NCI-H345 (cell line): ENCODE data around the gene UBE2L6.

Experiments used
- DNase-seq: peaks from one replicate; lab custom pipeline; 2025; lab: John Stamatoyannopoulos, UW

Gene UBE2L6

DNA sequence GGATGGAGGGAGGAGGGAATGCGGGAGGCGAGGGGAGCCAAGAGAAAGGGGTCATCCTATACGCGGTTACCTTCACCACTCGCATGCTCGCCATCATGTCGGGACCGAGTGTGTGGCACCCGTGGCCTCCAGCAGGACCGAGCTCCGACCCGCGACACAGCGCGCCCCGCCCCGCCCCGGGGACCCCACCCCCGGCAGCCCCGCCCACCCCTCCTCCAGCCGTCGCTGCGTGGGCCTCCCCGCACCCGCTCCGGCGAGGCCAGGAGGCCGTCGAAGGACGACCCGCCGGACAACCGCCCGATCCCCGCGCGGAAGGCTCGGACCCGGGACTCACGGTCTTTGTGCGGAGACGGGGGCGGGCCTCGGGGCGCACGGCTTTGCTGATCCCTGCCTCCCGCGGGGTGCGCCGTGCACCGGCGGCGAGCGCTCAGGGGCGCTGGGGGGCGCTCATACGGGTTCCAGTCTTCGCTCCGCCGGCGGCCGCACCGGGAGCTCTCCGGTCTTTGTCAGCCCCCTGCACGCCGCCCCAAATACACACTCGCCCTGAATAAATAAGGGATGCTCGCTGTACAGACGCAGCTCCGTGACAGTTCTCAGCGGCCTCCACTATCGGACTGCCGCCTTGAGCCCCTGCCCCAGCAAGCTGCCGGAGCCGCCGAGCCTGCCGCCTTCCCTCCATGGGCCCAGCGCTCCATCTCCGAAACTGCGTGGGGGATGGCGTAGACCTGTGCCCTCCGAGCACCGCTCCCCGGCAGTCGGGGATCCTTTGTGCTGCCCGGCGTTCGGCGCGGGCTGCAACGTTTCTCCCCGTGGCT lies at the start of gene UBE2L6:
UBE2L6 (minus strand) TSS at position 158 of the 815 bp plus-strand sequence; CDS start at position 97, 61 bp downstream.
- DNase-seq, result peak; percentile 61

DNA sequence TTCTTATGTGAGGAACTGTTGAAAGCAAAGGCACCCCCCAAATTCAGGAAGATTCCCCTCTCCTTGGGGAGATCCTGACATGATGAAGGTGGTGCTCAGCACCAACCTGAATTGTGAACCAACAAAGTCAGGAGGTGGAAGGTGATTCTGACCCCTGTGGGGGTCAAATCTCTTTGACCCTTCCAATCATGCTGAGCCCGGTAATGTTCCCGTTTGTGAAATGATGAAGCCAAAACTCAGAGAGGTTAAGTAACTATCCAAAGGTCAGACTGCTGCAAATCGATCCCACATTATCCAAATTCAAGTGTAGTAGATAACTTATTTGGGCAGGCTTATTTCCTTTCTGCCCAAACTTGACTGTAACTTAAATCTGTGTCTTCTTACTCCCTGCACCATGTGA lies 49.1 kb upstream of the UBE2L6 start:
- no peak for DNase-seq

DNA sequence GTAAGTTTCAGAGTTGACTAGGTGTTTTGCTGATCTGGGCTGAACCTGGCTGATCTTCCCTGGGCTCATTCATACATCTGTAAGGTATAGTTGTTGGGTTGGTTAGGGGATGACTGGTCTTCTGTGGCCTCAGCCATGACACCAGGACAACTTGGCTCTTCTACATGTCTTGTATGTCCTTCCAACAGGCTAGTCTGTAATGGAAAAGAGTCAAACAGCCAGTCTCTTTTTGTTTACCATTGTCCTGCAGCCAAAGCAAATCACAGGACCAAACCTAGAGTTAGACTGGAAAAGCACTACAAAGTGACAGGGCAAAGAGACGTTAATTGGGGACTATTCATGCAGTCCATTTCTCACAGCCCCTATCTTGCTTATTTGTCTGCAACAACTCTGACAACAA lies 47.8 kb upstream of the UBE2L6 start:
- DNase-seq, result no peak

DNA sequence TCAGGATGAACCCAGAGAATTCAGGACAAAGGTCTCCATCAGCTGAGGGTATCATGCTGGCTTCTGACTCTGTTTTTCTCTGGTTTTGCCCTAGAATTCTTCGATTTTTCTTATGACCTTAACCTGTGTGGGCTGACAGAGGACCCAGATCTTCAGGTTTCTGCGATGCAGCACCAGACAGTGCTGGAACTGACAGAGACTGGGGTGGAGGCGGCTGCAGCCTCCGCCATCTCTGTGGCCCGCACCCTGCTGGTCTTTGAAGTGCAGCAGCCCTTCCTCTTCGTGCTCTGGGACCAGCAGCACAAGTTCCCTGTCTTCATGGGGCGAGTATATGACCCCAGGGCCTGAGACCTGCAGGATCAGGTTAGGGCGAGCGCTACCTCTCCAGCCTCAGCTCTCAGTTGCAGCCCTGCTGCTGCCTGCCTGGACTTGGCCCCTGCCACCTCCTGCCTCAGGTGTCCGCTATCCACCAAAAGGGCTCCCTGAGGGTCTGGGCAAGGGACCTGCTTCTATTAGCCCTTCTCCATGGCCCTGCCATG lies 46.8 kb upstream of the UBE2L6 start:
- DNase-seq, result no peak

DNA sequence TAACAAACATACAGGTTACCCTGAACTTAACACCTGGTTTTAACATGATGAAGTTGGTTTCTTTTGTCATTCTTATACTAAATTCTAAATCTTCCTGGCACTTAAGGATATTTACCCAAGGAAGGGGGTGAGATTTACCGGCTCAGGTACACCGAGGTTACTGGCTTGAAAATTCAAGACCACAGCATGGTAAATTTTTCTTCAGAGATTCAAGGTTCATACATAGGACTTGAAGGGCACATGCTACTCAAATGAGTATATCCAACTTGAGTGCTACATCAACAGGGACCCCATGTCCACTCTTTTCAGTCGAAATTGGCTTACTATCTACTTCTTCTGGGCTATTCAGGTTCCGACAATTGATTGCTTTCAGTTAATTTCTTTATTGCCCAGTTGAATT lies 42.7 kb upstream of the UBE2L6 start:
- no peak for DNase-seq

DNA sequence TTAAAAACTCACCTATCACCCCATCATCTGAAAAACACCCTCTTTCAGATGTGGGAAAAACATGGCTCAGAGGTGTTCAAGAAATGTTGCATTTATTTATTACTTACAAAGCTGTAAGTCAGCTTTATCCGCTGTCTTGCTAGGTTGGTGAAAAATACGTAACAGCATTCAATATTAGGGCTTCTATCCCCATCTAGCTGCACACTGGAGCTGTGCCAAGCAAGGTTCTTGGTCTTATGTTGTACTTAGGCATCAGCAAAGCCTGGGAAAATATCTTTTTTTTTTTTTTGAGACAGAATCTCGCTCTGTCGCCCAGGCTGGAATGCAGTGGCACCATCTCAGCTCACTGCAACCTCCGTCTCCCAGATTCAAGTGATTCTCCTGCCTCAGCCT lies 37.6 kb upstream of the UBE2L6 start:
- no peak for DNase-seq

DNA sequence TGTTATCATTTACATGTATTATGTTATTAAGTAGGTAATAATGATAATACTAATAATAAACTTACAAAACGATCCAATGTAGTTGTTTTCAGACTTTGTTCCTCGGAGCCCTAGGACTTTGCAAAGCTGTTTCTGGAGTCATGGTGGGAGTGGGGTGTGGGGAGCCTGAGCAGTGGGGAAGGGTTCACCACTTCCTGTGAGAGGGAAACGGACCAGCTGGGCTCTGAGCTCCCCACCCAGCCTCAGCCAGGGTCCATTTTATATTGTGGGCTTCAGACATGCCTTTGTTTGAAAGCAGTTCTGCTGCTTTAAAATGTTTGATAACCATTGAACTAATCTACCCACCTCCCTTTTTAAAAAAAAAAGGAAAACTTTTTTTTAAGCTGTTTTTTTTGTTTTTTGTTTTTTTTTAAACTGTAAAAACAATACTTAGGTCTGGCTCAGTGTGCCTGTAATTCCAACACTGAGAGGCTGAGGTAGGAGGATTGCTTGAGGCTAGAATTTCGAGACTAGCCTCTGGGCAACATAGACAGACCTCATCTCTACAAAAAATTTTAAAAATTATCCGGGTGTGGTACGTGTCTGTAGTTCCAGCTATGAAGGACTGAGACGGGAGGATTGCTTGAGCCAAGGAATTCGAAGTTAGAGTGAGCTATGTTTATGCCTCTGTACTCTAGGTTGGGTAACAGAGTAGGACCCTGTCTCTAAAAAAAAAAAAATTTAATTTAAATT lies 37.0 kb upstream of the UBE2L6 start:
- DNase-seq, result no peak

DNA sequence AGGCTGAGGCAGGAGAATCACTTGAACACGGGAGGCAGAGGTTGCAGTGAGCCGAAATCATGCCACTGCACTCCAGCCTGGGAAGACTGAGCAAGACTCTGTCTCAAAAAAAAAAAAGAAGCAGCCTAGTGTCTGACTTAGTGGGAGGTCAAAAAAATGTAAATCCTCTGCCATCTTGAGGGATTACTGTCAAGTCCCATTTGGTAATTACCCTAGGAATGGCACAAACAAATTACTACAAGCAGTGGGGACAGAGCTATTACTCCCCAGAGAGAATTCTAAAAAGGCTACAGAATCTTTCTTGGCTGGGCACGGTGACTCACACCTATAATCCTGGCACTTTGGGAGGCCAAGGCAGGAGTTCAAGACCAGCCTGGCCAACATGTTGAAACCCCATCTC lies 33.8 kb upstream of the UBE2L6 start:
- no peak for DNase-seq

DNA sequence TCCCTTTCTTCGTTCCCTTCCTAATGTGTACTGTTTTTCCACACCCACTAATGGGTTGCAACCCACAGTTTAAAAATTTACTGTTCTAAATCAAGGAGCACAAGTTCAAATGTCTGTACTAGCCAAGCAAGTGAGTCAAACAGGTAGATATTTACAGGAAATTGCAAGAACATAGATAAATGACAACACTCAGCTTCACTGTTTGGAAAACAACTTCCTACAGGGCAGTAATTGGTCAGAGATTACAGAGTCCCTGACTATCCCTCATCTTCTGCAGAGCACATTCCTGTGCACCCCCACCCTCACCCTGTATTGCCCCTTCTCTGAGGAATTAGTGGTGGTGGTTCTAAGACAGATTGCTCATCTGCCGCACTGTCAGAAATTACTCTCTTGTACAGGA lies 31.9 kb upstream of the UBE2L6 start:
- no peak for DNase-seq

DNA sequence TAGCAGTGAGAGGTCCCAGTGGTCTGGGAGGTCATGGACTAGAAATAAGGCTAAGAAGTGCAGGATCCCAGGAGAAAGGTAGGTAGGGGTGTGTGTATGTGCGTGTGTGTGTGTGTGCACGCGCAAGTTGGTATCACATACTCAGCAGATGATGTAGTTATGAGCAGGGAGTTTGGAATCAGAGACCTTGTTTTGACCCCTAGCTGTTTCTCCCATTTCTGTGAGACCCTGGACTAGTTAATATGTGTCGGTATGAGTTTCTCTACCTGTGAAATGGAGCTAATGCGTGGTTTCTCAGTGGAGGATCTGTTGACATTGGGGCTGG lies 31.3 kb upstream of the UBE2L6 start:
- DNase-seq, result no peak

DNA sequence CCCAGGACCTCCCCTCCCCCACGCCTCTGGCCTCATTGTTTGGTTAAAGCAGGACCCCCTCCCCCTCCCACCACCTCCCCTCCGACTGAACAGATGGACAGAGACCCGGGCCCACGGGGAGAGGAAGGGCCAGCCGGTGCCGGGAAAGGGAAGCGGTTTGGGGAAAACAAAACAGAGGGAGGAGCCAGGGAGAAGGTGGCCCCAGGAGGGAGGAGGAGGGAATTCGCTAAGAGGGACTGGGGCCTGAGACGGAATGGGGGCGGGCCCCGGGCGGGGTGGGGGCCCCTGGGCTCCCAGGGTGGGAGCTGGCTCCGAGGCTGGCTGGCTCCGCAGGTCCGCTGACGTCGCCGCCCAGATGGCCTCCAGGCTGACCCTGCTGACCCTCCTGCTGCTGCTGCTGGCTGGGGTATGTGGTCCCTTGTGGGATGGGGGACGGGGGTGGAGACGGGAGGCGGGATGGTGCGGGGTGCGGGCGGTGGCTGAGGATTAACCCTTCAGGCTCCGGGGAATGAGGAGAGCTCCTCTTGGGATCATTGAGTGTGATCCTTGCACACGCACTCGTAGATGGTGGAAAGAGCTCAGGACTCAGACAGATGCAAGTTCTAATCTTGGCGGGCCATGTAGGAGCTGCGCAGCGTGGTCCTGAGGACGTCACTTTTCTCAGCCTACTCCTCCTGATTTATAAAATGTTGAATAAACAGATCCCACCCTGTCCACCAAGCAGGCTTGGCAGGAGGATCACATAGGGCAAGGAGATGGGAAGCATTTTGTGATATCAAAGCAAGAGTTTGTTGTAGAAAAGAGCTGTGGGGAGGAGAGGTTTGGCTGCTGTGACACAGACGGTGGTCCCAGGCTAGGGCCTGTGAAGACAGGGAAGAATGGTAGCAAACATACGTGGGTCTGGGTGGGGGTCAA lies 30.7 kb upstream of the UBE2L6 start:
- DNase-seq, result no peak

DNA sequence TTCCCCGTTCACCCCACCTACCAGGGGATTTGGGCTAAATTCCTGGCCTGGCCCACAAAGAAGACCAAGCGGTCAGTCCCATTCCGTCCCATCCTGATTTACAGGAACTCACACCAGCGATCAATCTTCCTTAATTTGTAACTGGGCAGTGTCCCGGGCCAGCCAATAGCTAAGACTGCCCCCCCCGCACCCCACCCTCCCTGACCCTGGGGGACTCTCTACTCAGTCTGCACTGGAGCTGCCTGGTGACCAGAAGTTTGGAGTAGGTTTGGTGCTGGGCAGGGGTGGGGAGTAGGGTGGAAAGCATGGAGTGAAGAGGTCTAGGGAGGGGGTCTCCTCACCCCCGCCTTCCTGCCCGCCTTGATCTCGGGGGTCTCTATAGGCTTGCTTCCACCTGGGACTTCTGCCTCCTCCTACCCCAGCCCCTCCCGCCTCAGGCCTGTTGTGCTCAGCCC lies 30.0 kb upstream of the UBE2L6 start, which contains the start of gene SERPING1:
SERPING1 (plus strand) TSS at position 225 of the 455 bp plus-strand sequence. CDS start 586 bp downstream, outside the sequence.
- no peak for DNase-seq

DNA sequence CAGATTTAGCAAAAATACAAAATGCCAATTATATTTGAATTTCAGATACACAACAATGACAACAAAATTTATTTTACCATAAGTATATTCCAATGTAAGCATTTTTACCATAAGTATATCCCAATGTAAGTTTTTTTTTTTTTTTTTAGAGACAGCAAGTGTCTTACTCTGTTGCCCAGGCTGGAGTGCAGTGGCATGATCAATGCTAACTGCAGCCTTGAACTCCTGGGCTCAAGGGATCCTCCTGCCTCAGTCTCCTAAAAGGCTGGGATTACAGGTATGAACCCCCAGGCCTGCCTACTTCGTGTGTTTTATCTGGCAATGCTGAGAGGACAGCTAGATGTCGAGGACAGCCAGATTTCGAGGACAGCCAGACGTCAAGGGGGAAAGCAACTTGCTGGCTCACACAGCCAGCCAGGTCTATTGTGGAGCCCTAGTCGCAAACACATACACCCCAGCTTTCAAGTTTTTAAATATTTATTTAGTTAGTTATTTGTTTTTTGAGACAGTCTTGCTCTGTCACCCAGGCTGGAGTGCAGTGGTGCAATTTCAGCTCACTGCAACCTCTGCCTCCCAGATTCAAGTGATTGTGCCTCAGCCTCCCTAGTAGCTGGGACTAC lies 28.9 kb upstream of the UBE2L6 start:
- no peak for DNase-seq

DNA sequence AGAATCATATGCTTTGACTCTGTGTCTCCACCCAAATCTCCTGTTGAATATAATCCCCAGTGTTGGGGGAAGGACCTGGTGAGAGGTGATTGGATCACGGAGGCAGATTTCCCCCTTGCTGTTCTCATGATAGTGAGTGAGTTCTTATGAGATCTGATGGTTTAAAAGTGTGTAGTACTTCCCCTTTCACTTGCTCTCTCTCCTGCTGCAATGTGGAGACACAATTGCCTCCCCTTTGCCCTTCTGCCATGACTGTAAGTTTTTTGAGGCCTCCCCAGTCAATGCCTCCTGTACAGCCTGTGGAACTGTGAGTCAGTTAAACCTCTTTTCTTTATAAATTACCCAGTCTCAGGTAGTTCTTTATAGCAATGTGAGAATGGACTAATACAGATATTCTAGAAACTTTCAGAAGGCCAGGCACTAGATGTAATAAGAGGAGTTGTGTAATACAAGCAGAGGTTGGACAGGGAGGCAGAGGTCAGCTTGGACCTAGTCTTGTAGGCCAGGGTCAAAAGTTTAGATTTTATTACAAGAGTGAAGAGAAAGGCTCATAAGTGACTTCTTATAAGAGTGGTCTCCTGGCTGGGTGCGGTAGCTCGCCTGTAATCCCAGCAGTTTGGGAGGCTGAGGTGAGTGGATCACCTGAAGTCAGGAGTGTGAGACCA lies 20.7 kb upstream of the UBE2L6 start:
- no peak for DNase-seq

DNA sequence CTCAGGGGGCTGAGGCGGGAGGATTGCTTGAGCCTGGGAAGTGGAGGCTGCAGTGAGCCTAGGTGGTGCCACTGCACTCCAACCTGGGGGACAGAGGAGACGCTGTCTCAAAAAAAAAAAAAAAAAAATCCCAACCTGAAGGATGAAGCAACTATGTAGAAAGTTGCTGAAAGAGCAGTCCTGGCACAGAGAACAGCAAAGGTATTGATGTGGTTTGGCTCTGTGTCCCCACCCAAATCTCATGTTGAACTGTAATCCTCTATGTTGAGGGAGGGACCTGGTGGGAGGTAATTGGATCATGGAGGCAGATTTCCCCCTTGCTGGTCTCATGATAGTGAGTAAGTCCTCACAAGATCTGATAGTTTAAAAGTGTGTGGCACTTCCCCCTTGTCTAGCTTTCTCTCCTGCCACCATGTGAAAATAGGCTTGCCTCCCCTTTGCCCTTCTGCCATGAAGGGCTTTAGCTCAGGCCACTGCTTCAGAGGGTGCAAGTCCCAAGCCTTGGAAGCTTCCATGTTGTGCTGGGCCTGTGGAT lies 19.3 kb upstream of the UBE2L6 start:
- DNase-seq, result no peak

DNA sequence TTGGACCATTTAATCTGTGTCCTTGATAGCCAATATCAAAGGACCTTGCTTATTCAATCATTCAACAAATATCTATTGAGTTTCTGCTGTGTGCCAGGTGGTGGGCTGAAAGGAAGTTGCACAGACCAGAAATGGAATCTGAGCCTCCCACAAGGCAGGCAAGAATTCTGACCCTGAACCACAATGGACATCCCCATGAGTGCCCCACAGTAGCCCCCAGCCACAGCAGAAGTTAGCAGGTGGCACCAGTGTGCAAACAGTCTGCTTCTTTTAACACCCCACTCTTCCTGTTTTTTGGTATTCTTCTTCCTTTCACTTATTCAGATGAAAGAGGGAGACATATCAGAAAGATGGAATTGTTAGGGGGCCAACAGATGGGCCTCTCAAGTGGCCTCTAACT lies 17.8 kb upstream of the UBE2L6 start:
- no peak for DNase-seq

DNA sequence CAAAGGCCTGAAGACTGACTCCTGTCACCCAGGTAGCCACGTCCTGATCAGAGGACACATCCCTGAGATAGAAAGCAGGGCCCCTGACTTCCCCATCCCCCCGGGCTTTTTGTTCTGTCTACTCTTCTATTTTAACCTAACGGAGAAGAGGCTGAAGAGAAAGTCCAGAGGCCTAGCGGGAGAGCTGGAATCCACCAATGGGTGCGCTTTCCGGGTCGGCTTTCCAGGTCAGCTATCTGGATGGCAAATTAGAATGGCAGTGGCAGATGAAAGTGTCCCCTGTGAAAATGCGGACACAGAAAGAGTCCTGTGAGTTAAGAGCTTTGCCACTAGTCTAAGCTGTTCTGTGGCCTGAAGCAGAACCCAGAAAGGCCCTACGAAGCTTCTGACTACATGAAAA lies 16.9 kb upstream of the UBE2L6 start:
- DNase-seq, result no peak

DNA sequence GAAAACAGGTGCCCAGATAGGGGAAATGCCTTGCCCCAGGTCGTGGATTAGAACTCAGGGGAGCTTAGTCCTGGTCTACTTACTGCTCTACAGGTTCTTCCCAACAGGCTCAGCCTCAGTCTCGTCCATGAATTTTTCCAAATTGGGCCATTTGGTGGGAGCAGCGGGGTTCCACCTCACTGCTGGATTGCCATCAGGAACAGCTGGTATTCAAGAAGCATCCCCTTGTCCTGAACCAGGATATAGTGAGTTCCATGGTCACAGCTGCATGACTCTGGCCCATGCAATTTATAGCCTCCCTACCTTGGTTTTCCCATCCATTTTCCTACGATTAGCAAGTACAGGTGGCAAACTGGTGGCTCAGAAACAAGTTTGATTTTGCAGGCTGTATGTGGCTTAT lies 6.6 kb upstream of the UBE2L6 start:
- DNase-seq, result no peak

DNA sequence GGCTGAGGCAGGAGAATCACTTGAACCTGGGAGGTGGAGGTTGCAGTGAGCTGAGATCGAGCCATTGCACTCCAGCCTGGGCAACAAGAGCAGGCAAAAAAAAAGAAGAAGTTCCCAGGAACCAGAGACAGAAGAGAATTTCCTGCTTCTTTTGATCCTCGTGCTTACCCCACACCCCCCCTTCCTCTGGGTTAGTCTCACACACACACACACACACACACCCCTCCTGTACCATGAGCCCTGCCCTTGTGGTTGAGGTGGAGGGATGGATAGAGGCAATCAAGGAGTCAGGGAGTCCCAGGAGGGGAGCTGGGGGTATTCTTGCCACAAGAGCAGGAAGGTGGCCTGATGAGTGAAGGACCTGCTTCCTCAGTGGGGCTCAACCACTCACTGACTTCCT lies 4.1 kb upstream of the UBE2L6 start:
- DNase-seq, result no peak

DNA sequence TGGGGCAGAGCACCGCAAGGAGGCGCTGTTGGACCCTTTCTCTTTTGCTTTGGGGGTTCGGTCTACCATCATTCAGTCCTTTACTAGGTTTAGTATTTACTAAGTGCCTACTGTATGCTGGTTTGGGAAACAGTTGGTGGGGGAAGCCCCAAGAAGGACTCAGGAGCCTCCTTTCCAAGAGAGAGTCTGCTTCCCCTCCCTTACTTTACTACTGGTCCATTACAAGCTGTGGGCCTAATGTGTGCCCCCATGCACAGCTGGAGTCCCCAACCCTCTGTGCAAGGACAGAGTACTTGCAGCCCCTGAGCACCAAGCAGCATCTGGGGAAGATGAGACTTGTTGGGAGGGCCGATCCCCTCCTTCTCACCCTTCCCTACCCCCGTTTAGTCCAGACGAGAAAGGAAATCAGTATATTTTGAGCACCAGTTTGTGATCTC lies 876 bp upstream of the UBE2L6 start:
- peak; percentile 78 for DNase-seq
